Lower leg skin (tissue), 4 donors: ENCODE measurements around the gene GPC4. TPM values are rescaled to one million over a fixed set of nuclear protein-coding genes. Genes with fewer than 3 reads are reported as not detected.

Experiments
- DNase-seq, 2 donors: peaks; one replicate each; pipeline ENCODE4 v3.0.0-alpha.2; 2019; ENCODE audit warnings: low spot score in 2 of 2
- H3K4me3 ChIP-seq: fragments of 200-600 bp; sonication (generic); 2 replicates; pipeline ENCODE4 v1.5.1; 2017; ENCODE audit warnings: mild to moderate bottlenecking, low read depth; ENCODE audit not compliant: poor library complexity, severe bottlenecking
- POLR2A ChIP-seq, 2 donors: fragments of 450-650 bp; IDR thresholded peaks; one replicate each; pipeline ENCODE4 v1.6.1; 2016 to 2017; ENCODE audit warnings: antibody characterized with exemption in 2 of 2, mild to moderate bottlenecking in 1 of 2, moderate library complexity in 1 of 2
- WGBS, 2 donors: methylation state at CpG; one replicate each; pipeline ENCODE4 v1.1.5; 2018; 5-methylcytosine and 5-hydroxymethylcytosine counted together
- intact Hi-C: fragments of 100-400 bp; cut with DNase I; formaldehyde crosslinking; loops from one replicate; pipeline ENCODE4 v1.15.0; 2023; ENCODE audit warnings: low total_unique reads
- total RNA-seq, 4 donors: library from RNA; depleted of rRNA; stranded (reverse); fragments of >200 nt; gene quantifications; one replicate each; pipeline ENCODE4 v1.1.0, GENCODE V29; 2016
- TF ChIP-seq, protein P1 (sequence below), 3 donors: fragments of 450-650 bp; IDR thresholded peaks; one replicate each; pipeline ENCODE4 v1.5.1; 2016; ENCODE audit warnings: antibody characterized with exemption in 3 of 3, mild to moderate bottlenecking in 3 of 3, moderate library complexity in 2 of 3

GPC4 gene
- total RNA-seq, 4 donors from 2014 or later: 2.7 to 7.2 (median 3.7) TPM

DNA sequence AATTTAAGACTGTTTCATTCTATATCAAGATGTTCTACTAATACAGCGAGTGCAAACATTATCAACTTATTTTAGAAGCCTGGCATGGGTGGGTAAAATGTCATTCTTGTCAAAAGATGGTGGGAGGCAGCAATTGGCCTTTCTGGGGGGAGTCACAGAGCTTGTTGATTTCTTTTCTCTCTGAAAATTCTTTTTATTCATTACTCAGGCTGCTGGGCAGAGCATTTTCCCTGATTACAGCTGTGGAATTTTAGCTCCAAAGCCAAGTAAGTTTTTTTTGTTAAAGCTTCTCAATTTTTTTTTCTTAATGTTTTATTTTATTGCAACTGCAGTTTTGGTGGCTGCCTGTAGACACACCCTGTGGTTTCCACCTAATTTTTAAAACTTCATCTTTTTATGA is 50.4 kb downstream of the GPC4 start:
- H3K4me3 ChIP-seq: no peak overlapping the region
- 57 to 70% methylated on average over 1 of the region's 1 CpG for WGBS, 2 donors
- intact Hi-C loops: no loop called here
- no peak for TF ChIP-seq POLR2A (IDR thresholded peaks at IDR 0.05)
- TF ChIP-seq, protein P1, sequence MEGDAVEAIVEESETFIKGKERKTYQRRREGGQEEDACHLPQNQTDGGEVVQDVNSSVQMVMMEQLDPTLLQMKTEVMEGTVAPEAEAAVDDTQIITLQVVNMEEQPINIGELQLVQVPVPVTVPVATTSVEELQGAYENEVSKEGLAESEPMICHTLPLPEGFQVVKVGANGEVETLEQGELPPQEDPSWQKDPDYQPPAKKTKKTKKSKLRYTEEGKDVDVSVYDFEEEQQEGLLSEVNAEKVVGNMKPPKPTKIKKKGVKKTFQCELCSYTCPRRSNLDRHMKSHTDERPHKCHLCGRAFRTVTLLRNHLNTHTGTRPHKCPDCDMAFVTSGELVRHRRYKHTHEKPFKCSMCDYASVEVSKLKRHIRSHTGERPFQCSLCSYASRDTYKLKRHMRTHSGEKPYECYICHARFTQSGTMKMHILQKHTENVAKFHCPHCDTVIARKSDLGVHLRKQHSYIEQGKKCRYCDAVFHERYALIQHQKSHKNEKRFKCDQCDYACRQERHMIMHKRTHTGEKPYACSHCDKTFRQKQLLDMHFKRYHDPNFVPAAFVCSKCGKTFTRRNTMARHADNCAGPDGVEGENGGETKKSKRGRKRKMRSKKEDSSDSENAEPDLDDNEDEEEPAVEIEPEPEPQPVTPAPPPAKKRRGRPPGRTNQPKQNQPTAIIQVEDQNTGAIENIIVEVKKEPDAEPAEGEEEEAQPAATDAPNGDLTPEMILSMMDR (IDR thresholded peaks at IDR 0.05): no peak
- DNase-seq: no peak

DNA sequence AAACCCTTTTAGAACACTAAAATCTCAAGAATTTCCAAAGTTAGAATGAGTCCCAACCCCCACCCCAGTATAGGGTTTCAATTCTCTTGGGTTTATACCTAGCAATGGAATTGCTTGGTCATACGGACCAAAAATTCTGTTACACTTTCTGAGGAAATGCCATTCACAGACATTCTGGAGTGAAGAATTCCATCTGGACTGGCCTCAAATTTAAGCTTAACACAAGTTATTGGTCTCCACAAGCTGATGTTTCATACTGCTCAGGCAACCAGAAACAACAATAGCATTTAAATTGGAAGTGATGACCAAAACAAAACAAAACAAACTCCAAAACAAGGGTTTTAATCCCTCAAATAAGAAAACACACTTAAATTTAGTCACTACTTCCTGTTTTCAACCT is 51.1 kb downstream of the GPC4 start:
- DNase-seq: no peak
- H3K4me3 ChIP-seq: no peak overlapping the region
- no peak for TF ChIP-seq POLR2A (IDR thresholded peaks at IDR 0.05)
- TF ChIP-seq, protein P1 (IDR thresholded peaks at IDR 0.05): no peak
- intact Hi-C loops: no loop called here
- 53 to 71% methylated on average over 1 of the region's 1 CpG for WGBS, 2 donors

DNA sequence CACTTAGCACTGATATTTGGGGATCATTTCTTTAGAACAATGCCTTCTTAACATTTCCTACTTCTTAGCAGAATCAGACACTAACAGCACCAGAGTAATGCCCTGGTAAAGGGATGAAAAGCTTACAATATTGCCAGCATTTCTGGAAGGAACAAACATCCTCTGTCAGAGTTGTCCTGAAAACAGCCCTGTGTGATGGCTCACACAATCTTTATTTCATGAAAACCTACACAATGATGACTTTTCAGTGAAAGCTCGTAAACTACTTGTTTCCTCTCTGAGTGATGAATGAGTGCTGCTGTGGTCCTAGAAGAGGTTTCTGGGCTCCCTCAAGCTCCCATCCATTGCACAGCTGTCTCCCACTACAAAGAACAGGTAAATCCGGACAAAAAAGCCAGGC is 52.8 kb downstream of the GPC4 start:
- 72 to 89% methylated on average over 2 of the region's 2 CpGs for WGBS, 2 donors
- intact Hi-C loops: no loop called here

DNA sequence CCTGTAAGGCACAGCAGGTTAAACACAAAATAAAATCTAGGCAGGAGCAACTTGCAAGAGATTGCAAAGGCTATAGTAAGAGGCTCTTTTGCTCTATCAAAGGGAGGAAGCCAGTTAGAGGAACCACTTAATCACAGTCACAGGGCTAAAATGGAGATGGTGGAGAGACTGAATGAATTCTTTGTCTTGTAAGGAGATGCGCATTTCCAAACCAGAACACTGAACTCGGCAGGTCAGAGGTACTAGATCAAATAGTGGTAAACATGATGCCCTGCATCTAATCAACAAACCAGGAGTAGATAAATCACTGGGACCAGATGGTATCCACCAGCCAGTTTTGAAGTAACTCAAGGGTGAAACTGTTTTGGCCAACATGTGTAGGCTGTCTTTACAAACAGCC is 55.8 kb downstream of the GPC4 start:
- DNase-seq: no peak
- no peak overlapping the region for H3K4me3 ChIP-seq
- intact Hi-C loops: no loop called here
- 71 to 73% methylated on average over 2 of the region's 2 CpGs for WGBS, 2 donors
- TF ChIP-seq, protein P1 (IDR thresholded peaks at IDR 0.05): no peak
- TF ChIP-seq POLR2A (IDR thresholded peaks at IDR 0.05): no peak

More for the DNA sequence above, 52.8 kb downstream of the GPC4 start:
- H3K4me3 ChIP-seq: no peak overlapping the region
- DNase-seq: no peak
- TF ChIP-seq, protein P1 (IDR thresholded peaks at IDR 0.05): no peak
- no peak for TF ChIP-seq POLR2A (IDR thresholded peaks at IDR 0.05)

DNA sequence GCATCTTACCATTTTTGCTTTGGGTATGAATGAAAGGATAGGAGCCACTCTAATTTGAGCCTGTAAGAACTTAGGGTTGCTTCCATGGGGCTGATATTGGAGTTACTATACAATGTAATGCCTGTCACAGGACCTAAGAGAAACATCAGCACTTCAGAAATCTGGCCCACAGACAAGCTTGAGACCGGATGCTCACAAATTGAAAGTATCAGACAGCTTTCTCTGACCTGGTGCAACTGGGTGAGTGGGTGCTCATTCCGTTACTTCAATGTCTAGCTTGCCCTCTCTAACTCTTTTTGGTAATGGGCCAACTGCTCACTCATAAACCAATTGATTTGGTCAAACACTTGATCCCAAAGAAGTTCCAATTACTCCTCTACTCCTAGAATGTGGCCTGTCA is 62.1 kb downstream of the GPC4 start:
- no peak overlapping the region for H3K4me3 ChIP-seq
- WGBS, 2 donors: 84 to 94% methylated on average over 2 of the region's 2 CpGs
- intact Hi-C loops: no loop called here
- no peak for DNase-seq
- no peak for TF ChIP-seq POLR2A (IDR thresholded peaks at IDR 0.05)
- TF ChIP-seq, protein P1 (IDR thresholded peaks at IDR 0.05): no peak

DNA sequence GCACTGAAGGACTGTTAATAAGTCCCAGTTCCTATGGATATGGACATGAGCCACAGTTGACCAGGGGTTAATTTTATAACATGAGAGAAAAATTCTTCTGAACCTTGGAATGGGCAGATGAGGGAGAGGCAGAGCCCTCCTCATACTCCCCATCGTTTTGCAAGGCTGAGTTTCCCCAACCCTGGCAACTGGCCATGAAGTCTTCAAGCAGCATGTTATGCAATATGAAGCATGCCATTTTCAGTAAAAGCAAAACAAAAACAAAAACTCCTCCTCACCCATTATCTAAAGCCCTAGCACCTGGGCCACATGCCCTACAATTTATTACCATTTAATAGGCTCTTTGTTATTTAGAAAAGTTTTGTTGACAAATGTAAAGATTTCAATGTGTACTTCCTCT is 64.5 kb downstream of the GPC4 start:
- 5 to 7% methylated on average over 1 of the region's 1 CpG for WGBS, 2 donors
- intact Hi-C loops: no loop called here

More for the DNA sequence above, 64.5 kb downstream of the GPC4 start:
- TF ChIP-seq, protein P1 (IDR thresholded peaks at IDR 0.05): no peak
- TF ChIP-seq POLR2A (IDR thresholded peaks at IDR 0.05): no peak
- peak; percentile 20 to 87 for DNase-seq
- no peak overlapping the region for H3K4me3 ChIP-seq
